Activated CD4-positive, alpha-beta T cell treated with anti-CD3 and anti-CD28 coated beads, Interleukin-2, Interleukin-4, amounts not matched to agents 100 ng/mL and 50 ng/mL, durations not matched to agents 16 hours and 8 hours (primary cell): Measurements from ENCODE around the gene INPP5A.
"Not testable (repeated sequence)": the region's sequence is repeated elsewhere in the genome, so short reads cannot be mapped to it uniquely, and the experiment has no call there.

Source experiments
- DNase-seq: peaks from one replicate; pipeline ENCODE4 v3.0.0-alpha.2; 2020; ENCODE audit warnings: low spot score

INPP5A gene

GRCh38 chr10:132677473-132678227, 140.1 kb downstream of the INPP5A start:
- no peak for DNase-seq

- DNase-seq, result no peak
Measured at GRCh38 chr10:132678436-132679216, 141.0 kb downstream of the INPP5A start.

- DNase-seq, result no peak
Measured at GRCh38 chr10:132679217-132679595, 141.6 kb downstream of the INPP5A start.

- no peak for DNase-seq
Measured at GRCh38 chr10:132679640-132680039, 142.1 kb downstream of the INPP5A start.

GRCh38 chr10:132680741-132681140, 143.2 kb downstream of the INPP5A start:
- DNase-seq, result not testable (repeated sequence)

- no peak for DNase-seq
Measured at GRCh38 chr10:132681858-132682755, 144.5 kb downstream of the INPP5A start.

GRCh38 chr10:132684164-132684891, 146.7 kb downstream of the INPP5A start:
- peak; percentile 36 for DNase-seq

GRCh38 chr10:132685101-132685891, 147.7 kb downstream of the INPP5A start:
- no peak for DNase-seq

GRCh38 chr10:132685921-132686680, 148.5 kb downstream of the INPP5A start:
- no peak for DNase-seq

GRCh38 chr10:132687181-132687892, 149.8 kb downstream of the INPP5A start:
- no peak for DNase-seq

- DNase-seq, result no peak
Measured at GRCh38 chr10:132687893-132688579, 150.4 kb downstream of the INPP5A start.

GRCh38 chr10:132688580-132689420, 151.2 kb downstream of the INPP5A start:
- no peak for DNase-seq

GRCh38 chr10:132689721-132690360, 152.3 kb downstream of the INPP5A start:
- no peak for DNase-seq

GRCh38 chr10:132690401-132690800, 152.8 kb downstream of the INPP5A start:
- DNase-seq, result no peak

GRCh38 chr10:132690821-132691610, 153.4 kb downstream of the INPP5A start:
- no peak for DNase-seq

- DNase-seq, result no peak
Measured at GRCh38 chr10:132691711-132692153, 154.1 kb downstream of the INPP5A start.
